Anterior cingulate cortex (tissue), 58 donors: ENCODE measurements around the gene MRPL43.
A peak's percentile ranks its signal among the peaks of the same experiment; 100 is the strongest.

Source experiments
- DNase-seq, 58 donors: peaks; one replicate each; lab custom pipeline; 2025; lab: John Stamatoyannopoulos, UW

Gene MRPL43

GRCh38 chr10:101005869-101006567, 18.7 kb upstream of the MRPL43 start:
- DNase-seq = no peak

GRCh38 chr10:101005361-101005760, 18.1 kb upstream of the MRPL43 start:
- no peak for DNase-seq

GRCh38 chr10:101003639-101004206, 16.4 kb upstream of the MRPL43 start:
- no peak for DNase-seq

GRCh38 chr10:101002456-101002855, 15.2 kb upstream of the MRPL43 start:
- DNase-seq = no peak

- no peak for DNase-seq
These were observed 14.3 kb upstream of the MRPL43 start for GRCh38 chr10:101001659-101002035.

GRCh38 chr10:101000915-101001658, 13.8 kb upstream of the MRPL43 start:
- peak in 47 of 58 donors; percentile 12 to 85 (median 45) for DNase-seq

- DNase-seq = peak in 27 of 58 donors; percentile 21 to 69 (median 51)
These were observed 13.0 kb upstream of the MRPL43 start for GRCh38 chr10:101000127-101000914.

GRCh38 chr10:100999742-101000126, 12.4 kb upstream of the MRPL43 start, which contains the start of gene LZTS2:
LZTS2 (plus strand) TSS chr10:100999808; CDS start chr10:101002539, 2,731 bp downstream.
- peak in 4 of 58 donors; percentile 24 to 68 (median 66) for DNase-seq

- peak; percentile 43 to 88 (median 78) for DNase-seq
These were observed 11.9 kb upstream of the MRPL43 start for GRCh38 chr10:100998991-100999741.

- peak; percentile 5 to 96 (median 84) for DNase-seq
These were observed 11.1 kb upstream of the MRPL43 start for GRCh38 chr10:100998183-100998990.

GRCh38 chr10:100997360-100998182, 10.3 kb upstream of the MRPL43 start:
- DNase-seq = peak in 49 of 58 donors; percentile 23 to 85 (median 72)

GRCh38 chr10:100996678-100997359, 9.5 kb upstream of the MRPL43 start:
- peak in 6 of 58 donors; percentile 16 to 57 (median 43) for DNase-seq

- no peak for DNase-seq
These were observed 7.9 kb upstream of the MRPL43 start for GRCh38 chr10:100995181-100995580.

GRCh38 chr10:100993986-100994708, 6.8 kb upstream of the MRPL43 start:
- DNase-seq = peak in 27 of 58 donors; percentile 12 to 68 (median 36)

GRCh38 chr10:100989088-100989487, 1.8 kb upstream of the MRPL43 start:
- DNase-seq = no peak

GRCh38 chr10:100988166-100988565, 869 bp upstream of the MRPL43 start:
- DNase-seq = no peak

GRCh38 chr10:100987685-100988049, 370 bp upstream of the MRPL43 start:
- DNase-seq = no peak
